Measurements from ENCODE around the gene CPLX3.

CPLX3 gene

DNA sequence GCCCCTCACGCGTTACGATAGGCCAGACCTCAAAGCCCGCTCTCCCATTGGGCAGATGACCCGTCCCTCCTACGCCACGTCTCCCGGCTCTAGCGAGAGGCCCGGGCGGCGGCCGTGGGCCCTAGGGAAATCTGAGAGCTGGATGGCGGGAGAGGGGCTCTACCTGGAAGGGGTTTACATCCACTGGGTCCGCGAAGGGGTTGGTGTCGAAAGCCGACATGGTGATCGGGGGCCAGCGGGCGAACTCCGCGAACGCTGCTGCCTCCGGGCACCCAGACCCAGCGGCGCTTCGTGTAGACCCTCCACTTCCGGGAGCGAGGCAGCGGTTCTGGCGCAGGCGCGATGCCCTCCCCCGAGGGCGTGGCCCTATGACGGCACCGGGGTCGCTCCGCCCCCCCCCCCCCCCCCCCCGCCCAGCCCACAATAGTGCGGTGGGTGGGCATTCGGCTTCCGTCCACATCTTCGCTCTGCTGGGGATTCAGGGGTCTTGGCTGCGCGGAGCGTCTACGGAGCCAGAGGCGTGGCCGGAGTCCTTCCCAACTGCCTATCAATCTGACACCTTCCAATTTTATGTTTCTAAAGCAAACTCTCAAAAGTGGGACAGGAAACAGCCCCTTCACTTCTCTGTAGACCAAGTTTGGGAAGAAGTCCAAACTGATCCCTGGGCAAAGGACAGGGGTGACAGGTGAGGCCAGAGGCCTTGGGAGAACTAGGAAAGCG lies 46.8 kb downstream of the CPLX3 start, which contains the start of gene SCAMP2:
TSS of gene SCAMP2 (minus strand) at position 330 of the 720 bp plus-strand sequence. CDS start at position 220, 110 bp downstream.
- DNase-seq (ENCODE audit: low read depth): peak; percentile 83

DNA sequence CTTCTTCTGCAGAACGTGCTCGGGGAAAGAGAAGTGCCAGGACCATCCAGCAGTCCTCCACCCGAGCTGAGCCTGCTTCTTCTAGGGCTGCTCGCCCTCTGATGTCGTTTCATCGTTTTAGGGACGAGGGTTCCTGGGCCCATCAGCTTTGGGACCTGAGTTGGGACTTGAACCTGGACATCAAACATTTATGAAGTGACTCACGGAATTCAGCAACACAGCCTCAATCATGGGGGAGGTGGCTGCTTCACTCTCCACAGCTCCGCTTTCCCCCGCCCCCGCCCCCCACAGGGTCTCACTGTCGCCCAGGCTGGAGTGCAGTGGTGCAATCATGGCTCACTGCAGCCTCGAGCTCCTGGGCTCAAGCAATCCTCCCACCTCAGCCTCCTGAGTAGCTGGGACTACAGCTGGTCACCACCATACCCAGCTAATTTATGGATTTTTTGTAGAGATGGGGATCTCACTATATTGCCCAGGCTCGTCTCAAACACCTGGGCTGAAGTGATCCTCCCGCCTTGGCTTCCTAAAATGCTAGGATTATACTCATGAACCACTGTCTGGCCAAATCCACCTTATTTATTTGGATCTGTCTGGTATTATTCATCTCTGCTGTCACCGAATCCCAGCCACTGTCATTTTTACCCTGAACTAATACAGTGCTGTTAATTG lies 47.5 kb downstream of the CPLX3 start:
- DNase-seq (ENCODE audit: low read depth): no peak

DNA sequence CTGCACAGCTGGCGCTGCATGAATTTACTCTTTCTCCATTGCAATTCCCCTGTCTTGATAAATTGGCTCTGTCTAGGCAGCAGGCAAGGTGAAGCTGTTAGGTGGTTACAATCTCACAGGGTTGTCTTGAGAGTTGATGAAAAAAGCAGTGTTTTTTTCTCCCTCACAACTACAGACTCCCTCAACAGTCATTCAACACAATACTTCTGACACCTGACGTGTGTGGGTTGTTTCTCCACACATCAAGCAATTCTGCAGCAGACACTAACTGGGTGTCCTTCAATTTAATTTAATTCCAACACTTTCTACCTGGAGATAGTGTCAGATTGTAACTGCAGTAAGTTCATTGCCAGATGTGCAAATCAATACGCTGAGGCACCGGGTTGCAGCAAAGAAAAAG lies 51.8 kb downstream of the CPLX3 start:
- DNase-seq (ENCODE audit: low read depth): no peak

Measured in activated T-helper 9 cell treated with anti-CD3 and anti-CD28 coated beads, Interleukin-2, amount 50 U/mL, for 16 hours (primary cell).